Stimulated activated CD4-positive, alpha-beta T cell treated with anti-CD3 and anti-CD28 coated beads, Interleukin-1b, Interleukin-23, amount 100 ng/mL, for 1 hour (primary cell): ENCODE measurements around the gene FCGR1A.
"Not testable (repeated sequence)": the region's sequence is repeated elsewhere in the genome, so short reads cannot be mapped to it uniquely, and the experiment has no call there.

Experiments used
- DNase-seq, 2 donors: peaks; one replicate each; pipeline ENCODE4 v3.0.0-alpha.2; 2020; ENCODE audit warnings: low read depth in 2 of 2

FCGR1A gene

DNA sequence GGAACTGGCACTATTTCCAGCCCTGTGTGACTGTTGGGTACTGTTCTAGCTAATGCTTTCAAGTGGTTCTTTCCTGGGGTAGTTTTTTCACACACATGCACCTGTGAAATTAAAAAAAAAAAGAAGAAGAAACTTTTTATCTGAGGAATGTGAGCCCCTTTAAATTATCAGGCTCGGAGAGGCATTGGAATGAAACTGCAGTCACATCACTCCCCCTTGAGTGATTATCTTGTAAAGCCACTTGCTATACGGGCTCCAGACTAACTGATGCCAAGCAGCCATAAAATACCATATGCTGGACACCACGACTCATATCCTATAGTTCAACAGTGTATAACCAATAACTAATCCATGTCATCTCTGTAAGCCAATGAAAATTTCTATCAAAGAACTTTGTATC is 5.4 kb upstream of the FCGR1A start:
- DNase-seq: not testable (repeated sequence)

DNA sequence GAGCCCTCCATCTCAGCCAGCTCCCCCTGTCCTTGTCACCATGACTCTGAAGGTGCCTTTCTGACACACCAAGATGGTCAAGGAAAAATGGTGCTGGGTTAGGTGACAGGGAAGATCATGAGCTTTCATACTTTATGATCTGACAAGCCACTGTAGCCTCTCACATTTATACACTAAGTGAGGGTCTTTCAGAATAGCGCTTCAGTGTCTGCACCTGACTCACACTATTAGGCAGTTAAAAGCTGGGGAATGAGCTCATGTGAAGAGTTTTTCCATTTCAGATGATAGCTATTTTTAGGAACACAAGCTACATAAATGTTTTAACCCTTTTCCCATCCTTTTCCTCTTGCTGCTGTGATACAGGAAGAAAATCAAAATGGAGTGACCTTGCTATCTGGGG is 4.2 kb upstream of the FCGR1A start:
- DNase-seq: not testable (repeated sequence)

GRCh38 chr1:149781413-149781984 is 995 bp upstream of the FCGR1A start:
- DNase-seq: not testable (repeated sequence)

DNA sequence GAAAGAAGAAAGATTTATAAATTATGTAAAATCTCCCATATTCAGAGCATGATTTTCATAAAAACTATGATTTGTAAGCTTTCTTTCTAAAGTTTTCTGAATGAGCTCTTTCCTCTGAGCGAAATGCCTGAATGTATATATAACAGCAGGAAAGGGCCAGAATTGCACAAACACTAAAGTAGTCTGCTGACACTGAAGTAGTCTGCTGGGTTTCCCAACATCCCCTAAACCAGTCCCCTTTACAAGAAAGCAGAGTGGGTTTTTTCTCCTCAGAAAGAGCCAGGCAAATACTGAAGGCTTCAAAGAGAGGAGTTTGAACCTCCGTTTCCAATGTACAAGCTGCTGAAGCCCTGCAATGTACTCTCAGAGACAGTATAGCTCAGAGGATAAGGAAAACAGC is 795 bp downstream of the FCGR1A start:
- not testable (repeated sequence) for DNase-seq

DNA sequence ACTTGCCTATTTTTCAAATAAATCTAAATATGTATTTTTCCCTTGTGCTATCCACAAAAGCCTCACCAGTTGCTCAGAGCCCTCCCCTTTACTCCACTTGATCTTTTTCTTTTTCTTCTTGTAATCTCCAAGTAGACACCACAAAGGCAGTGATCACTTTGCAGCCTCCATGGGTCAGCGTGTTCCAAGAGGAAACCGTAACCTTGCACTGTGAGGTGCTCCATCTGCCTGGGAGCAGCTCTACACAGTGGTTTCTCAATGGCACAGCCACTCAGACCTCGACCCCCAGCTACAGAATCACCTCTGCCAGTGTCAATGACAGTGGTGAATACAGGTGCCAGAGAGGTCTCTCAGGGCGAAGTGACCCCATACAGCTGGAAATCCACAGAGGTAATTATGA is 1.4 kb downstream of the FCGR1A start:
- DNase-seq: not testable (repeated sequence)

DNA sequence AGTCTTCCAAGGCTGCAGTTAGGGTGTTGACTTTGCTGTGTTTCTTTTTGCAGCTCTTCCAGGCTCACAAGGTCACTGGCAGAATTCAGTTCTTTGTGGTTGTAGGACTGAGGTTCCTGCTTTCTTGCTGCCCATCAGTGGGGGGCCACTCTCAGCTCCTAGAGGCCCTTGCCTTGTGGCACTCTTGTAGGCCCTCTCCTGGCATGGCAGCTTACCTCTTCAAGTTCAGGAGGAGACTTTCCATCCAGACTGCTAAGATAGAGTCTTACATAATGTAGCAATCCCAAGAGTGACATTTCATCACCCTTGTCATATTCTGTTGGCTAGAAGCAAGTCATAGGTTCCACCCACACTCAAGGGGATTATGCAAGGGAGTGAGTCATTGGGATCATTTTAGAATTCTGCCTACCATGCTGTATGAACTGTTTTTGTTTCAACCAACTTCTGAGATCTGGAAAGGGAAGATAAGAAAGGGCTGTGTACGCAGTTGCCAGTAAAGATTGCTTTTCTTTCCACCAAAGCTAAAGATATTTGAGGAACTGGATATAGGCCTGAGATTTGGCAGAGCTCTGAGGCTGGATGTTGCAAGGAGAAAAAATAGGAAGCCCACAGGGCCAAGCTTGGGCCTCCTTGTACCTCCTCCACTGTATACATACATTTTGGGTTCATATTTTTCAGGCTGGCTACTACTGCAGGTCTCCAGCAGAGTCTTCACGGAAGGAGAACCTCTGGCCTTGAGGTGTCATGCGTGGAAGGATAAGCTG is 5.4 kb downstream of the FCGR1A start:
- not testable (repeated sequence) for DNase-seq

DNA sequence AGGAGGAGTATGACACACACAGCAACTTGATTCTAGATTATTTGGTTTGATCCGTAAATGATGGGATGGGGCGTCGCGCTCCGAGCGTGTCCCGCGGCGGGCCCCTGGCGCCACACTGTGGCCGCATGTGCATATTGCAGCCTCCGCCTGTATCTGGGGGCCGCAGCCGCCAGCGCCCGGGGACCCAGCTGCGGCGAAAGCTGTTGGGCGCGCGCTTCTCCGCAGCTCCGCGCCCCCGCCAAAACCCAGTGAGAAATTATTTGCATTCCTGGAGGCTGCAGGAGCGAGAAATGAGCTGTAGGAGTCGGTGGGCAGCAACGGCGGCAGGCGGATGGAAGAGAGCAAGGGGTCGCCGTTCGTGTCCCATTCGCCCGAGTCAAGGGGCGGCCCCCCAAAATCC is 10.0 kb downstream of the FCGR1A start:
- DNase-seq: not testable (repeated sequence)

- DNase-seq: peak; percentile 52 to 74
Measured at GRCh38 chr1:149792912-149793515, 10.5 kb downstream of the FCGR1A start.

- DNase-seq: not testable (repeated sequence)
Measured at GRCh38 chr1:149793885-149794284, 11.4 kb downstream of the FCGR1A start.

DNA sequence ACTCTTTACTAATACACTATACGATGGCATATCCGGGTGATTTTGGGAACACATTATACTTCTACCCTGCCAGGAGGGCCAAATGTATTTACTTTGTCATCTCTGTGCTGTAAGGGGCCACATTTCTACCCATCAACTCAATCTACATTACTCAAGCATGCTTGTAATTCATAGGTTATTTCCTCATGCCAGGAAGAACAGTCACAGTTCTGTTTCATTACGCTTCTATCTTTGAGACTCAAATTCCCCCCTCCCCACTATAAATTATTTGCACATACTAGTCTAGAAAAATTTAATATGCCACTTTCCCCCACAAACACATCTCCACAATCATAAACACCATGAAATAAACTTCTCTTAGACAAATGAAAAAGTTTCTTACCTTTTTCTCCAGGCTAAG is 19.1 kb downstream of the FCGR1A start:
- not testable (repeated sequence) for DNase-seq

DNA sequence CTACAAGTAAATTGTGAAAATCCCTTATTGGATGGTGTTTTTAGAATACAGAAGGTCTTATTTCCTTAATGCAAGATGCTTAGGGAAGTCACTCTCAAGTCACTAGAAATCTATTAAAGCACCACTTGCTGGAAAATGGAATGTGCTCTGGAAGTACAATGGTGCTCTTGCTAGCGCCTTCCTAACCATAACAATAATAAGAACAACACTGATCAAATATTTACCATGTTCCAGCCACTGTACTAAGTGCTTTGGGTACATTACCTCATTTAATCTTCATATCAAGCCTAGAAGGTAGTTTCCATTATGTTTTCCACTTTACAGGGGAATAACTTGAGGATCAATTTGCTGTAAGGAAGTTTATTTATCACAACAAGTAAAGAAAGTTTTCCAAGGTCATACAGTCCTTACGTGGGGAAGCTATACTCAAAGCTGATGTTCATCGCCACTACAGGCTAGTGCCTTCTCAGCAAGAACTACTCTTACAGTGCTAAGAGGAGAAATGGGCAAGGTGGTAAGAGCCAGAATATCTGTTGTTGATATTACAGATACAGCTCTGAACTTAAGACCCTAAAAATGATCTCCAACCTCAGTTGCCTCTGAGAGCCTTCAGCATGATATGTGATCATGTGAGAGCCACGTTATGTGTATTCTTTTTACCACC is 22.1 kb downstream of the FCGR1A start:
- not testable (repeated sequence) for DNase-seq

GRCh38 chr1:149810697-149811405 is 28.4 kb downstream of the FCGR1A start:
- DNase-seq: not testable (repeated sequence)

GRCh38 chr1:149811514-149811889 is 29.0 kb downstream of the FCGR1A start:
- not testable (repeated sequence) for DNase-seq

GRCh38 chr1:149811890-149812829 is 29.7 kb downstream of the FCGR1A start:
- DNase-seq: peak; percentile 37 to 55

DNA sequence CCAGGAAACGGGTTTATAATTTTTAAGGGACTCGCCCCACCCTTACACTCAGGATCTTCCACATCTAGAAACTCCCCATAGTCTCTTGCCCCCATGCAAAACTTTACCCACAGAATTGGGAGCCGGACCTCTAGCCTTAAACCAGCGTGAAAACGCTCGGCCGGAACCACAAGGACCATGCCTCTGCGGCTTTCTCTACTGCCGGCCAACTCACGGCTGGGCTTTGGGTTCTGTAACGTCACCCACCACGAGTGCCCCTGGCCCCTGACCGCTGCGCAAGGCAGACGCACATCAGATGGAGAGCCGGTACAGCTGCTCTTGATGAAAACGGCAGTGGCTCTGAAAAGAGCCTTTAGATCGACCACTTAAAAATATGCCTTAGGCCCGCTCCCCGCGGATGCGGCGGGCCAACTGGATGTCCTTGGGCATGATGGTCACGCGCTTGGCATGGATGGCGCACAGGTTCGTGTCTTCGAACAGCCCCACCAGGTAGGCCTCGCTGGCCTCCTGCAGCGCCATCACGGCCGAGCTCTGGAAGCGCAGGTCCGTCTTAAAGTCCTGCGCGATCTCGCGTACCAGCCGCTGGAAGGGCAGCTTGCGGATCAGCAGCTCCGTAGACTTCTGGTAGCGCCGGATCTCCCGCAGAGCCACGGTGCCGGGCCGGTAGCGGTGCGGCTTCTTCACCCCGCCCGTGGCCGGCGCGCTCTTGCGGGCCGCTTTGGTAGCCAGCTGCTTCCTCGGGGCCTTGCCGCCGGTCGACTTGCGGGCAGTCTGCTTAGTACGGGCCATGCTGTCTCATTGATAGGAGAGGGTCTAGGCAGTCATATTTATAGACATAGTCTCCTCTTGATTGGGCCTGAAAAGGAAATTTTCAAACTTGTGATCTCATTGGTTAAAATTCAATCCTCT is 30.7 kb downstream of the FCGR1A start:
- not testable (repeated sequence) for DNase-seq

DNA sequence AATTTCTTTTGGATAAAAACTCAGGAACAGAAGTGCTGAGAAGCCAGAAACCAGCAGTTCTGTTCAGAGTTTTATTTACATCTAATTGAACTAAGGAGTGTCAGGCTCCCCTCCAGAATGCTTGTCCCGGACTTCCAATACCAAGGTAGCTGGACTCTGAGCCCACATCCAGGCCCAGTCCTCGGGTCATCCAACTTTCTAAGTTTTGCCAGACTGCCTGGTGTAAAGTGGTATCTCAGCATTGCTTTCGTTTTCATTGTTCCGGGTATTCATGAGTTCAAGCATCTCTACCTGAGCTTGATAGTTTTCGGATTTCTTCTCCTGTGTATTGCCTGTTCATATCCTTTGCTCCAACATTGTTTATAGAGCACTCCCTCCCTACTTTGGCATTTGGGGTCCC is 37.9 kb downstream of the FCGR1A start:
- not testable (repeated sequence) for DNase-seq

- DNase-seq: not testable (repeated sequence)
Measured at GRCh38 chr1:149826555-149826954, 44.1 kb downstream of the FCGR1A start.

- DNase-seq: not testable (repeated sequence)
Measured at GRCh38 chr1:149831764-149832315, 49.3 kb downstream of the FCGR1A start.
